Aorta (tissue), 5 donors: ENCODE measurements around the gene ZNF423. TPM values are rescaled to one million over a fixed set of nuclear protein-coding genes. Genes with fewer than 3 reads are reported as not detected.
A peak's percentile ranks its signal among the peaks of the same experiment; 100 is the strongest.

Experiments used
- ATAC-seq: fragments of 200-7000 bp; cut with Tn5 transposase; one replicate; pipeline ENCODE4 v1.9.1; 2022; ENCODE audit warnings: moderate library complexity; ENCODE audit not compliant: low FRiP score
- DNase-seq, 2 donors: peaks; one replicate each; pipeline ENCODE4 v3.0.0-alpha.2; 2020
- H3K27ac ChIP-seq, 2 donors: one replicate each; pipeline ENCODE4 v1.5.1; 2013; ENCODE audit warnings: low read length in 2 of 2, mild to moderate bottlenecking in 2 of 2, moderate library complexity in 2 of 2, control low read depth in 1 of 2, inconsistent platforms in 1 of 2, low read depth in 1 of 2
- H3K27me3 ChIP-seq, 2 donors: one replicate each; pipeline ENCODE4 v1.6.1; 2013; ENCODE audit warnings: control low read depth in 1 of 2, low read length in 1 of 2, mild to moderate bottlenecking in 1 of 2, moderate library complexity in 1 of 2; ENCODE audit not compliant: insufficient read depth in 2 of 2, control insufficient read depth in 1 of 2
- H3K36me3 ChIP-seq, 2 donors: one replicate each; pipeline ENCODE4 v1.6.1; 2013; ENCODE audit warnings: control low read depth in 1 of 2, low read length in 1 of 2, mild to moderate bottlenecking in 1 of 2; ENCODE audit not compliant: insufficient read depth in 2 of 2, control insufficient read depth in 1 of 2
- H3K4me1 ChIP-seq, 2 donors: one replicate each; pipeline ENCODE4 v1.6.1; 2013; ENCODE audit warnings: low read length in 2 of 2, control low read depth in 1 of 2, mild to moderate bottlenecking in 1 of 2, moderate library complexity in 1 of 2; ENCODE audit not compliant: insufficient read depth in 2 of 2, control insufficient read depth in 1 of 2
- H3K4me3 ChIP-seq, 2 donors: one replicate each; pipeline ENCODE4 v1.5.1; 2013; ENCODE audit warnings: low read length in 2 of 2, control low read depth in 1 of 2, mild to moderate bottlenecking in 1 of 2
- H3K9me3 ChIP-seq: one replicate; pipeline ENCODE4 v1.6.1; 2013; ENCODE audit warnings: mild to moderate bottlenecking, low read length; ENCODE audit not compliant: control insufficient read depth
- WGBS, 2 donors: extraction: QIAGEN DNeasy Blood & Tissue Kit; methylation state at CpG; one replicate each; pipeline ENCODE4 v1.1.7; 2013; 5-methylcytosine and 5-hydroxymethylcytosine counted together
- intact Hi-C, 2 donors: fragments of 100-400 bp; cut with DNase I; formaldehyde crosslinking; loops; one replicate each; pipeline versions ENCODE4 v1.14.2 to v1.15.0; 2022
- polyA plus RNA-seq, 2 donors: library from polyadenylated mRNA; stranded (reverse); fragments of 200-250 nt; gene quantifications; one replicate each; pipeline ENCODE4 v1.2.3, GENCODE V29; 2013
- total RNA-seq, 2 donors: library from RNA; stranded (reverse); fragmentation: NEBNext Ultra II Directional; extraction: Animal tissue kit (Norgen Biotek cat#: 25700); gene quantifications; one replicate each; pipeline ENCODE4 v1.2.1, GENCODE V29; 2021
- donor health status: healthy with polysubstance abuse.
- donor health status: Bipolar disorder and iron deficiency.
- donor health status: DM: no; HTN: no; CAD: no.
- donor health status: DM: no; HTN: no; CAD: no.
- donor health status: DM: yes; HTN: yes; CAD: no.

The ZNF423 gene
- total and polyA plus RNA-seq, 4 donors = 3.1 to 43.1 (median 10.0) TPM

DNA sequence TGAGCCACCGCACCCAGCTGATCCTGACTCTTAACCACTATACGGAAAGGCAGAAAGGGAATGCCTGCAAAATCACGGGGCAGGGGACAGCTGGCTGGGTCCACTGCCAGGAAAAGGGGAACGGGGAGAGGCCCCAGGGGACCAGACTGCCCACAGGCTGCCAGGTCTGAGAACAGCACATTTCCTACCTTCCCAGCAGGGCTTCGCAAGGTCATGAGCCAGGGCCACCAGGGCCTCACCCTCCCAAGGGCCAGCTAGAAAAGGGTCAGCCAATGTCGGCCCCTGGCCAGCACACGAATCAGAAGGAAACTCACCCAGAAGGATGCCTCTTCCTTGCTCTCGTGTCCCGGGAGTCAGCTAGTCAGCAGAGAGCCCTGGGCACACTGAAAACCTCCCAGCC, 118.4 kb downstream of the ZNF423 start:
- ATAC-seq = no peak
- Histone ChIP-seq H3K27ac (no peak overlapping the region), H3K4me3 (no peak overlapping the region), H3K36me3 (no peaks in the 10 kb centered on the region), H3K4me1 (no peaks in the 10 kb centered on the region), H3K9me3 (no peaks in the 10 kb centered on the region), H3K27me3 (no peaks in the 10 kb centered on the region)
- intact Hi-C loops = no loop called here
- WGBS, 2 donors = 47% methylated on average over 9 of the region's 9 CpGs
- DNase-seq = no peak

DNA sequence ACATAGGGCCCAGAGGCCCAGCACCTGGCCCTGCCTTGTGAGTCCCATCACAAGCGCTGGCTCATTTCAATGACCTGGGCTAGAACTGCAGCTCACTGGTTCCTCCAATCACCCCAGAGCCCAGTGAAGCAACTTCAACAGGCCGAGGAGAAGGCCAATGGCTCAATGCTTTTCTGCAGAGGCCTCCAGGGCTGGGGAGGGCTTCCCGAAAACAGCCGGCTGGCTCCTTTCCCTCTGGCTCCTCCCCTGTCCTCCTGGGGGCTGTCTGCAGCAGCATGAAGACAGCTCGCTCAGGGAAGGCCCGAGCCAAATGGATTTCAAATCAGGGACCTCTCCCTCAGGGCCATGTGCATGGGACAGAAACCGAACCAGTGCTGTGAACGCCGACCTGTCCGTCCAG, 121.6 kb downstream of the ZNF423 start:
- Histone ChIP-seq H3K4me1 (no peaks in the 10 kb centered on the region), H3K9me3 (peaks cover 6% of the 10 kb centered on the region), H3K4me3 (no peak overlapping the region), H3K27me3 (no peaks in the 10 kb centered on the region), H3K27ac (no peak overlapping the region), H3K36me3 (peaks cover 0 to 3% of the 10 kb centered on the region in 2 donors)
- DNase-seq = no peak
- 93 to 94% methylated on average over 10 of the region's 10 CpGs for WGBS, 2 donors
- intact Hi-C loops = no loop called here
- ATAC-seq = peak; percentile 59

DNA sequence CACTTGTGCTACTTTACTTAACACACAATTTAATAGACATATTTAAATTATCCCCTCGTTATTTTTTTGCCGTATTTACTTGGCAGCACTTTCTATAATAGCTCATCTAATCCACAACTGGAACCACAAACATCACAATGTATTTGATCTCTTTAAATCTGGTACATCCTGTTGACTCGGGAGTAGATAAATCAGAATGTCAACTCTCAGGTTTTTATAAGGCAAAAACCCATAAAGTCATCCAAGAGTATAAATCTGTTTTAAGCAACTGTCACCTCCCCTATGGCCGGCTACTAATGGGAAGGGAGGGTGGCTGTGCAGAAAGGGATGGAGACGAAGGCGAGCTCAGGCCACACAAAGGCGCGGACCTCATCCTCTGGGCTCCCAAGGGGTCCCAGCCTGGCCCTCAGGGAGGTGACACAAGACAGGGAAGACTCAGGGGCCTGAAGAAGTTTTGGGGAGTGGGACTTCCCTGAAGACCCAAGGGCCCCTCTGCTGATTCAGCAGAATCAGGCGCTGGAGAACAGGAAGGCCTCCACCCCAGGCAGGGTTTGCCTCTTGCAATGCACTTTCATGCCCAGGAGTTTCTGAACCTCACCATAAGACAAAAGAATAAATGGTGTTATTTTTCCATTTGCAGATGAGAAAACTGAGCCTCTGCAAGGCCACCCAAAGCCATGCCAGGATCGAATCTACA, 122.5 kb downstream of the ZNF423 start:
- H3K4me3 ChIP-seq = no peak overlapping the region
- peaks cover 6% of the 10 kb centered on the region for H3K9me3 ChIP-seq
- ATAC-seq (no peak), DNase-seq (no peak)
- no peak overlapping the region for H3K27ac ChIP-seq
- intact Hi-C loops = no loop called here
- no peaks in the 10 kb centered on the region for H3K27me3 ChIP-seq
- no peaks in the 10 kb centered on the region for H3K4me1 ChIP-seq
- peaks cover 0 to 3% of the 10 kb centered on the region in 2 donors for H3K36me3 ChIP-seq
- WGBS, 2 donors = 92 to 93% methylated on average over 10 of the region's 10 CpGs

- Histone ChIP-seq H3K36me3 (peaks cover 0 to 3% of the 10 kb centered on the region in 2 donors), H3K4me3 (no peak overlapping the region), H3K27me3 (no peaks in the 10 kb centered on the region), H3K27ac (no peak overlapping the region), H3K9me3 (peaks cover 6% of the 10 kb centered on the region), H3K4me1 (no peaks in the 10 kb centered on the region)
- DNase-seq (no peak), ATAC-seq (no peak)
- intact Hi-C loops = no loop called here
- WGBS, 2 donors = 94 to 96% methylated on average over 3 of the region's 3 CpGs
Observed at GRCh38 chr16:49731911-49732310, 124.0 kb downstream of the ZNF423 start.

DNA sequence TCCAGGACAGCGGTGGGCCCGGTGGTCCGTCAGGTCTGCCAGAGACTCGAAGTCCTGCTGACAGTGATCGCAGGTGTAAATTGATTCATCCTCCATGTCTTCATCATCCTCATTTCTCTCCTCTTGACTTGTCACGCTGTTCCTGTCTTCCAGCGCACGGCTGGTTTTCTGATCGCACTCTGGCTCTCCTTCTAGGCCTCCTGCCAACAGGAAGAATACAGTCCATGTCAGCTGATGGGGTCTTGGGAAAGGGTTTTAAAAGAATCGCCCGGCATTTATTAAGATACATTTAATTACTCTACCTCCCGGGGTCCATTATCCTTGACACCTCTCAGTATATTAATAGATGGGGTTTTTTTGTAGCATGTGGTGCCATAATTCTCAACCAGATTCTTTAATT, 125.1 kb downstream of the ZNF423 start:
- H3K36me3 ChIP-seq = peaks cover 0 to 3% of the 10 kb centered on the region in 2 donors
- H3K4me1 ChIP-seq = no peaks in the 10 kb centered on the region
- intact Hi-C loops = no loop called here
- WGBS, 2 donors = 88 to 89% methylated on average over 12 of the region's 12 CpGs
- ATAC-seq = no peak
- H3K27ac ChIP-seq = no peak overlapping the region
- peaks cover 6% of the 10 kb centered on the region for H3K9me3 ChIP-seq
- H3K4me3 ChIP-seq = no peak overlapping the region
- no peaks in the 10 kb centered on the region for H3K27me3 ChIP-seq
- no peak for DNase-seq

GRCh38 chr16:49727611-49728010, 128.3 kb downstream of the ZNF423 start:
- DNase-seq = no peak
- WGBS, 2 donors = 93 to 95% methylated on average over 11 of the region's 11 CpGs
- H3K9me3 ChIP-seq = peaks cover 6% of the 10 kb centered on the region
- no peaks in the 10 kb centered on the region for H3K4me1 ChIP-seq
- no peak overlapping the region for H3K4me3 ChIP-seq
- ATAC-seq = no peak
- intact Hi-C loops = no loop called here
- no peak overlapping the region for H3K27ac ChIP-seq
- peaks cover 0 to 3% of the 10 kb centered on the region in 2 donors for H3K36me3 ChIP-seq
- no peaks in the 10 kb centered on the region for H3K27me3 ChIP-seq

- intact Hi-C loops = no loop called here
- 96 to 98% methylated on average over 6 of the region's 6 CpGs for WGBS, 2 donors
- Histone ChIP-seq H3K27me3 (no peaks in the 10 kb centered on the region), H3K27ac (no peak overlapping the region), H3K4me3 (no peak overlapping the region), H3K9me3 (peaks cover 6% of the 10 kb centered on the region), H3K36me3 (peaks cover 0 to 3% of the 10 kb centered on the region in 2 donors), H3K4me1 (no peaks in the 10 kb centered on the region)
- ATAC-seq (no peak), DNase-seq (no peak)
Observed at GRCh38 chr16:49726155-49726554, 129.8 kb downstream of the ZNF423 start.

GRCh38 chr16:49725651-49726050, 130.3 kb downstream of the ZNF423 start:
- peaks cover 6% of the 10 kb centered on the region for H3K9me3 ChIP-seq
- H3K36me3 ChIP-seq = peaks cover 0 to 3% of the 10 kb centered on the region in 2 donors
- ATAC-seq = no peak
- DNase-seq = no peak
- H3K27ac ChIP-seq = no peak overlapping the region
- H3K27me3 ChIP-seq = no peaks in the 10 kb centered on the region
- 93 to 98% methylated on average over 8 of the region's 8 CpGs for WGBS, 2 donors
- intact Hi-C loops = no loop called here
- no peaks in the 10 kb centered on the region for H3K4me1 ChIP-seq
- no peak overlapping the region for H3K4me3 ChIP-seq

DNA sequence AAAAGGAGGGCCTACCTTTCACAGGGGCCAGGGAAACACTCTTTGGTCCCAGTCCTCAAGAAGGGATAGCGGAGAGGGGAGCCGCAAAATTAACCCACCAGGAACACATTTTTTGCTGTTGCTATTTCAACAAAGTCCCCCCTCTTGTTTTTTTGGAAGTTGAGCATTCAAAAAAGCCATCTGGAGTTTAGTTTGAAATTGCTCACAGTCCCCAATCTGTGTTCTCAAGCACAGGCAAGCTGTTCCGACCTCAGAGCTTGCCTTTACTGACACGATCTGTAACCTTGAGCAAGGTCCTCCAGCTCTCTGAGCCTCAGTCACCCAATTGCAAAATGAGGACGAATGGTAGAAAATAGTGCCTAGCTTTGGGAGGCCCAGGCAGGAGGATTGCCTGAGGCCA, 131.1 kb downstream of the ZNF423 start:
- no peaks in the 10 kb centered on the region for H3K4me1 ChIP-seq
- H3K36me3 ChIP-seq = peaks cover 0 to 1% of the 10 kb centered on the region in 2 donors
- 95 to 97% methylated on average over 5 of the region's 5 CpGs for WGBS, 2 donors
- intact Hi-C loops = no loop called here
- no peaks in the 10 kb centered on the region for H3K27me3 ChIP-seq
- no peak overlapping the region for H3K27ac ChIP-seq
- peaks cover 2% of the 10 kb centered on the region for H3K9me3 ChIP-seq
- ATAC-seq = no peak
- no peak overlapping the region for H3K4me3 ChIP-seq
- no peak for DNase-seq
